ENCODE measurements around the gene BMP15. TPM values are rescaled to one million over a fixed set of nuclear protein-coding genes. Genes with fewer than 3 reads are reported as not detected.

BMP15 gene
- total and polyA plus RNA-seq, 2 of the 8 experiments (the other 6 are each of a cell fraction or from before 2014, with no cell fraction given) = not detected

GRCh38 chrX:50963842-50964241, 53.3 kb downstream of the BMP15 start:
- Histone ChIP-seq H3K79me2 (ENCODE audit: control insufficient read depth in 1 of 2, insufficient read depth in 2 of 2, low read length in 2 of 2) (no peaks in the 10 kb centered on the region), H2AFZ (ENCODE audit: low read length) (no peak overlapping the region), H2BK12ac (ENCODE audit: low read depth, low read length) (no peak overlapping the region), H3K4me2 (ENCODE audit: insufficient read depth in 1 of 2, low read depth in 2 of 2, low read length in 2 of 2) (no peak overlapping the region), H3K9me3 (ENCODE audit: insufficient read depth in 2 of 2, low read depth in 1 of 2, low read length in 1 of 2) (no peaks in the 10 kb centered on the region), H3K27me3 (replicated peaks in 1 of 4; ENCODE audit: control insufficient read depth in 3 of 4, extremely low read depth in 1 of 4, insufficient read depth in 3 of 4, low read length in 3 of 4) (no peaks in the 10 kb centered on the region), H3K4ac (replicated peaks; ENCODE audit: insufficient read length, low read depth, low read length) (no peak overlapping the region), H3K9ac (replicated peaks in 1 of 4; ENCODE audit: extremely low read depth in 1 of 4, low read depth in 3 of 4, low read length in 3 of 4) (no peak overlapping the region), H3K23ac (ENCODE audit: insufficient read length) (no peak overlapping the region), H2BK15ac (ENCODE audit: low read length) (no peak overlapping the region), H2AK5ac (ENCODE audit: low read depth, low read length) (no peak overlapping the region), H2BK5ac (ENCODE audit: low read depth, low read length) (no peak overlapping the region), H3K56ac (replicated peaks; ENCODE audit: insufficient read length, low read depth, low read length) (no peak overlapping the region), H3K4me3 (ENCODE audit: extremely low read depth in 1 of 4, insufficient read depth in 2 of 4, low read depth in 3 of 4, low read length in 4 of 4) (no peak overlapping the region), H3K14ac (ENCODE audit: insufficient read length) (no peak overlapping the region), H4K20me1 (replicated peaks in 1 of 2; ENCODE audit: control insufficient read depth in 1 of 2, insufficient read depth in 2 of 2, low read length in 2 of 2) (no peaks in the 10 kb centered on the region), H2BK20ac (ENCODE audit: low read length) (no peak overlapping the region), H3K23me2 (ENCODE audit: low read depth, low read length) (no peaks in the 10 kb centered on the region), H4K91ac (replicated peaks; ENCODE audit: insufficient read length, low read length) (no peak overlapping the region), H2BK120ac (replicated peaks; ENCODE audit: low read depth, low read length) (no peak overlapping the region), H3K36me3 (ENCODE audit: control insufficient read depth in 2 of 4, insufficient read depth in 4 of 4, low read length in 3 of 4) (no peaks in the 10 kb centered on the region), H3K18ac (ENCODE audit: extremely low read depth, low read length) (no peak overlapping the region), H4K5ac (ENCODE audit: insufficient read length, low read depth, low read length) (no peak overlapping the region), H3K4me1 (replicated peaks in 1 of 4; ENCODE audit: control insufficient read depth in 3 of 4, insufficient read depth in 4 of 4, low read length in 3 of 4) (no peaks in the 10 kb centered on the region), H3K27ac (ENCODE audit: low read depth, low read length) (no peak overlapping the region), H3K79me1 (ENCODE audit: low read depth, low read length) (no peaks in the 10 kb centered on the region), H4K8ac (ENCODE audit: extremely low read depth, insufficient read depth, low read length) (no peak overlapping the region)
- ChIA-PET CTCF (ENCODE audit: partially characterized antibody) (interaction anchor here (0.6 to 1.7 kb wide), 3 partner anchors 16 to 864 kb away, joined by 3 to 4 read pairs (median 4); no protein-coding TSS in a partner anchor), POLR2A (ENCODE audit: partially characterized antibody) (no interaction called here)
- FAIRE-seq (no peak), DNase-seq (ENCODE audit: low read depth in 1 of 2, low spot score in 2 of 2) (no peak)
- no peak for TF ChIP-seq RFX5 (IDR thresholded peaks at IDR 0.05; ENCODE audit: borderline replicate concordance, low read depth, low read length)
- TF ChIP-seq CBX8 (IDR thresholded peaks at IDR 0.05; ENCODE audit: borderline replicate concordance, low read depth, low read length) = no peak
- TF ChIP-seq ASH2L (IDR thresholded peaks at IDR 0.05; ENCODE audit: low read length) = no peak
- no peak for TF ChIP-seq ATF2 (IDR thresholded peaks at IDR 0.05; ENCODE audit: low read length)
- no peak for TF ChIP-seq CTBP2 (IDR thresholded peaks at IDR 0.05; ENCODE audit: borderline replicate concordance, insufficient read depth, insufficient read length, low read length)
- TF ChIP-seq ATF3 (IDR thresholded peaks at IDR 0.05; ENCODE audit: insufficient read depth, low read depth, low read length) = no peak

All from H1 (cell line).